Measurements from ENCODE around the gene GGTA1.
"Not testable (repeated sequence)": the region's sequence is repeated elsewhere in the genome, so short reads cannot be mapped to it uniquely, and the experiment has no call there.

The GGTA1 gene

GRCh38 chr9:121455527-121456239 lies 44.0 kb downstream of the GGTA1 start:
- DNase-seq, result peak; percentile 85

GRCh38 chr9:121454972-121455371 lies 44.7 kb downstream of the GGTA1 start:
- no peak for DNase-seq

DNA sequence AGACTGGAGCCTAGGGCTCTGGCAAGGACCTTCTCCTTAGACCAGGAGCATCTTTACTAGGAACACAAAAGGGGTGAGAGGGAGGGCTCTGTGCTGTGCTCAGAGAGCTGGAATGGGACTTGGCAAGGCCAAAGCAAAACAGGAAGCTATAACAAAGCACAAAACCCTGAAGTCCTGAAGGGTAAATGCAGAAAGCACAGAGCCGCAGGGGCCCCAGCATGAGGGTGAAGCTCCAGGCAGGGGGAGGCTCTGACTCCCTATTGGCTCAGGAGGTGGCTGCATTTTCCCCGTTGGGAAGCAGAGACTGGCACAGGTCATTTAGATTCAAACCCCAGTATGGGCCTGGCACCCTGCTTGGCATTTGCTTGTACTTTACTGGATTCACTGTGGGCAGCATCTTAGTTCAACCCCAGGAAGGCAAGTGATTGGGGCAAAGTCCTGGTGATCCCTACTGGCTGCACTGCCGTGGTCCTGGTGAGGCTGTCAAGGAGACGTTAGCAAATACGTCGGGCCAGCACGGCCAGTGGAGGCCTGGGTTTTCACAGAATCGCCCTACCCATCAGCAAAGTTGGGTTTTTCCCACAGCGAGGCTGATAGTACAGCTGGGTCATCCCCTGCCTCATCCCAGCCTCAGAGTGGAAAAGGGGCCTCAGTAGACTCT lies 46.3 kb downstream of the GGTA1 start:
- no peak for DNase-seq

- peak; percentile 20 for DNase-seq
Measured at GRCh38 chr9:121452085-121452484, 47.6 kb downstream of the GGTA1 start.

DNA sequence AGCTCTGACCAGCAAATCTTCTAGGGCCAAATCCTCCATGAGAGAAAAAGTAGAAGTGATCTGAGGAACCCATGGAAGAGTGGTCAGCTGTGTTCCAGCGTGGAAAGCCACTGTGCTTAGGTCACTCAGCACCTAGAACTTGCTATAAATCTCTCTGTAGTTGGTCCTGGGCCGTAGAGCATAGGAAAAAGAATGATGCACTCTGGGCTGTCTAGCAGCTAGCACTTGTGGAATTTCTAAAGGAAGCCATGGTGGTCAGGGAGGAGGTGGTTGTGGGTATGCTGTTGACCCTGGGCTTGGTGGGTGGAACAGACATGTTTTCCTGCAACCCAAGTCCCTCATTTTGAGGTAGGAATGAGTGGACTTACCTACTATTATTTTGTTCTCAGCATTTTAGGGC lies 48.1 kb downstream of the GGTA1 start:
- no peak for DNase-seq

- DNase-seq, result no peak
Measured at GRCh38 chr9:121450241-121450640, 49.4 kb downstream of the GGTA1 start.

DNA sequence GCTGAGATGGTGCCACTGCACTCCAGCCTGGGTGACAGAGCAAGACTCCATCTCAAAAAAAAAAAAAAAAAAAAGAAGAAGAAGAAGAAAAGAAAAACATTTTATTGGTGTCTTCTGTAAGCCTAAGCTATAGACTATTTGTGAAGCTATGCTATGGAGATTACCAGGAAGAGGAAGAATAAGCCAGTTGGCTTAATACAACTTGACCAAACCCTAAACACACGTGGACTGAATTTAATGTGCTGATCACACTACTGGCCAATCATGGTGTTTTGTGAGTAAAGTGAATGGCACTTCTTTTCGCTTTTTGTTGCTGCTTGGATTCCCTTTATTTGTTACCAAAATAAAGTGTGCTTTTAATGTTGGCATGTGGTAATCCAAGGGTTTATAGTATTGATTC lies 49.9 kb downstream of the GGTA1 start:
- no peak for DNase-seq

- no peak for DNase-seq
Measured at GRCh38 chr9:121447321-121447834, 52.3 kb downstream of the GGTA1 start.

GRCh38 chr9:121445986-121446385 lies 53.7 kb downstream of the GGTA1 start:
- DNase-seq, result peak; percentile 66

DNA sequence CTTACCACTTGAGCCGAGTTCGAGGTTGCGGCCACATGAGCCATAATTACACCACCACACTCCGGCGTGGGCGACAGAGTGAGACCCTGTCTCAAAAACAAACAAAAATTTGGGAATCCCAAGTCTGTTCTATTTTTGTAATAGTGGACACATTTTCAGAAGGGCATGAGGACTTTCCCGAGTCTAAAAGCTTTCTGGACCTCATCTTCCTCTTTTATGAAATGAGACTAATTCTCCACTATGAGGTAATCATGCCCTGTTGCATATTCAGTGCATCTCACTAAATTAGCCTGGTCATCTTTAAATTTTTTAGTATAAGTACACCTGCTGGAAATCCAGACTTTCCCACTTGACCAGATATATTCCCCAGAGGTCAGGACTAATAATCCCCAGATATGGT lies 55.7 kb downstream of the GGTA1 start:
- DNase-seq, result no peak

GRCh38 chr9:121441165-121441564 lies 58.5 kb downstream of the GGTA1 start:
- DNase-seq, result no peak

GRCh38 chr9:121439711-121440664 lies 59.7 kb downstream of the GGTA1 start:
- no peak for DNase-seq

DNA sequence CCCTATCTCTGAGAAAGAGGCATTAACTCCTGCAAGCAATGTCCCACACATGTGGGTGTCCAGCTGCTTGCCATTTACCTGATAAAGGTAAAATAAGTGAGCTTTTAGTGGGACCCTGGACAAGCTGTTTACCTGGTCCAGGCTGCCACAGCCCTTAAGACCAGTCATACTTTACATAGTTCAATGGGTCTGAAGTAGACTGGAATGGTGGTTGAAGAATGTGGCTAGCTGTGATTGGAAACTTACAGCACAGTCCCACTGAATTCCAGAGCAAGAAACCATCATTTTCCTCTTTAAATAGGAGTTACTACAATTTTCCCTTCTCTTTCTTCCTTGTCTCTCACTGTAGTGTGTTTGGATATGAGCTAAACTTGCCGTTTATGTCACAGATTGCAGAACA lies 60.6 kb downstream of the GGTA1 start:
- no peak for DNase-seq

DNA sequence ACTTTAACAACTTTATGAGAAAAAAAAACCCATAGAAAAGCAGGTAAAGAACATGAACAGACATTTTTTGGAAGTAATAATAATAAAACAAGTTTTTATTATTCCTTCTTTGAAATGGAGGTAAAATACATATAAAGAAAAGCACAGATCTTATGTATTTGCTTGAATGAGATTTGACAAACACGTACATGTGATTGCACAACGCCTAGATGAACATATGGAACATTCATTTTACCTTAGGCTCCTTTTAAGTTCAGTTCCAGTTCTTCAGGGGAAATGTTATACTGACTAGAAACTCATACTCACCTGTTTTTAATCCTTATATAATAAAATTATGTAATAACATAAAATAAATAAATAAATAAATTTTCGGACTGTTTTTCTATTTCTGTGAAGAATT lies 61.8 kb downstream of the GGTA1 start:
- DNase-seq, result no peak

GRCh38 chr9:121437046-121437445 lies 62.6 kb downstream of the GGTA1 start:
- DNase-seq, result not testable (repeated sequence)

DNA sequence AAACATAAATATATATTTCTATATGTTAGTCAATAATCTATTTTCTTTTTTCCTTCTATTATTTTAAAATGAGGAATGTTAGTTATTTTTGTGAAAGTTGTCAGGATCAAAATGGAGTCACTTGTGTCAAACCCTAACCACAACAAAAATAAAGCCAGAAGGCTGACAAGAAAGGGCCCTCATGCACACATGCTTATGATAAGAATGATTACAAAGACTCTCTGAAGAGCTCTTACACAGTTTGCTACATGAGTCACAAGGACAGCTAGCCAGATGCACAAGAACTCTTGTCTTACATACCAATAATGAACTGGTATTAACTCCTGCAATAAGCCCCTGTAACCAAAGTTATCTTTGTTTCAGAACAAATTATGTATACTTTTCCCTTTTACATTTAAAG lies 64.7 kb downstream of the GGTA1 start:
- peak; percentile 22 for DNase-seq

GRCh38 chr9:121427899-121428298 lies 71.7 kb downstream of the GGTA1 start:
- DNase-seq, result no peak

- DNase-seq, result no peak
Measured at GRCh38 chr9:121424024-121424432, 75.6 kb downstream of the GGTA1 start.

DNA sequence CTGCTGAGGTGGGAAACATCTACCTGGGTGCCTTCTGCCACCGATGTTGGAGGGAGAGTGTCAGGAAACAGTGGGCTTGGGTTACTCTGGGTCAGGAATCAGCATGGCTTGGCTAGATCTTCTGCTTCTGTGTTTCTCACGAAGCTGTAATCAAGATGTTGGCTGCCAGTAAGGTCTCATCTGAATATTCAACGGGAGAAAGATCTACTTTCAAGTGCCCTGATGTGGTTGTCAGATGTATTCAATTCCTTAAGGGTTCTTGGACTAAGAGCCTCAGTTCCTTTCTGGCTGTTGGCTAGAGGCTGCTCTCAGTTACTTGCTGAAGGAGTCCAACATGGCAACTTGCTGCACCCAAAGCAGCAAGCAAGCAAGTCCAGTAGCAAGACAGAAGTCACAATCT lies 87.7 kb downstream of the GGTA1 start:
- no peak for DNase-seq

DNA sequence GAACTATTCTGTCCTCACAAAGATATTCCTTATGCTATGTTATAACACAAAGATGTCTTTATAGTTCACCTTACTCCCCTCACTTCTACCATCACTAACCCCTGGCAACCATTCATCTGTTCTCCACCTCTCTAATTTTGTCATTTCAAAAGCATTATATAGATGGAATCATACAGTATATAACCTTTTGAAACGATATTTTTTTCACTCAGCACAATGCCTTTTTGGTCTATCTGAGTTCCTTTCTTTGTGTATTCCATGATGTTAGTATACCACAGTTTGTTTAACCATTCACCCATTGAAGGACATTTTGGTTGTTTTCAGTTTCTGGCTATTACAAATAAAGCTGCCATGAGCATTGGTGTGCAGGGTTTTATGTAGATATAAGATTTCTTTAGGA lies 93.7 kb downstream of the GGTA1 start:
- DNase-seq, result no peak

Data from hematopoietic multipotent progenitor cell treated with erythropoietin and hydrocortisone succinate and interleukin-3 and kit ligand, for 6 days (in vitro differentiated cells).